Central memory CD8-positive, alpha-beta T cell (primary cell): ENCODE results near the gene PGAM4.

ENCODE experiments used
- ATAC-seq: fragments of 150-1000 bp; cut with Tn5 transposase; replicated peaks from 2 replicates; pipeline ENCODE4 v1.10.0; 2022; ENCODE audit warnings: mild to moderate bottlenecking, moderate FRiP score, moderate number of reproducible peaks; ENCODE audit not compliant: poor library complexity, severe bottlenecking; ENCODE audit errors: extremely low read depth
- DNase-seq, 2 donors: peaks; one replicate each; pipeline ENCODE4 v3.0.0; 2021; ENCODE audit warnings: low spot score in 2 of 2
- H3K27ac Mint-ChIP-seq: one replicate; pipeline ENCODE4 v1.8.0; 2022; ENCODE audit warnings: low read depth, mild to moderate bottlenecking, moderate library complexity, mixed read lengths
- H3K27me3 Mint-ChIP-seq: one replicate; pipeline ENCODE4 v1.8.0; 2022; ENCODE audit warnings: mixed read lengths
- H3K36me3 Mint-ChIP-seq: one replicate; pipeline ENCODE4 v1.8.0; 2022; ENCODE audit warnings: mild to moderate bottlenecking, moderate library complexity, mixed read lengths; ENCODE audit not compliant: insufficient read depth
- H3K4me1 Mint-ChIP-seq: one replicate; pipeline ENCODE4 v1.8.0; 2022; ENCODE audit warnings: mixed read lengths
- H3K4me3 Mint-ChIP-seq: one replicate; pipeline ENCODE4 v1.8.0; 2022; ENCODE audit warnings: mild to moderate bottlenecking, moderate library complexity, mixed read lengths
- H3K9me3 Mint-ChIP-seq: one replicate; pipeline ENCODE4 v1.8.0; 2022; ENCODE audit warnings: mixed read lengths

Gene PGAM4

GRCh38 chrX:77969538-77969937, at the start of gene PGAM4:
PGAM4 (minus strand) TSS chrX:77969638; CDS start chrX:77969638, 0 bp downstream.
- Mint-ChIP-seq H3K4me3 (no peak within 1 kb of the TSS), H3K27me3 (no peaks in the 10 kb centered on the region), H3K36me3 (peaks cover 4% of the 10 kb centered on the region), H3K9me3 (no peaks in the 10 kb centered on the region), H3K4me1 (peaks cover 5% of the 10 kb centered on the region), H3K27ac (no peak within 1 kb of the TSS)
- DNase-seq (no peak), ATAC-seq (no peak)

DNA sequence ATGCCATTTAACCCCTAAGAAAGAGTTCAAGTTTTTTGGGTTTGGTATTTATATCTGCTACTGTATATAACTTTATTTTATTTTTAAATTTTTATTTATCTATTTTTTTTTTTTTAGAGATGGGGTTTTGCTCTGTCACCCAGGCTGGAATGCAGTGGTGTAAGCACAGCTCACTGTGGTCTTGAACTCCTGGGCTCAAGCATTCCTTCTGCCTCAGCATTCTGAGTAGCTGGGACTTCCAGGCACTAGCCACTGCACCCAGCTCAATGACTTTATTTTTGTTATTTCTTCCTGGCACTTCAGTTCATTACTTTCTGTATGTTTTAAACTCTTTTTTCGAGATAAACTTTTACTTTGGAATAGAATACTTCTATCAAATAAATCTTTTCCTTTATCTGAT, 42.4 kb upstream of the PGAM4 start:
- H3K9me3 Mint-ChIP-seq: no peaks in the 10 kb centered on the region
- peaks cover 12% of the 10 kb centered on the region for H3K36me3 Mint-ChIP-seq
- no peak overlapping the region for H3K27ac Mint-ChIP-seq
- no peak for ATAC-seq
- no peak for DNase-seq
- H3K4me3 Mint-ChIP-seq: no peak overlapping the region
- no peaks in the 10 kb centered on the region for H3K4me1 Mint-ChIP-seq
- no peaks in the 10 kb centered on the region for H3K27me3 Mint-ChIP-seq

DNA sequence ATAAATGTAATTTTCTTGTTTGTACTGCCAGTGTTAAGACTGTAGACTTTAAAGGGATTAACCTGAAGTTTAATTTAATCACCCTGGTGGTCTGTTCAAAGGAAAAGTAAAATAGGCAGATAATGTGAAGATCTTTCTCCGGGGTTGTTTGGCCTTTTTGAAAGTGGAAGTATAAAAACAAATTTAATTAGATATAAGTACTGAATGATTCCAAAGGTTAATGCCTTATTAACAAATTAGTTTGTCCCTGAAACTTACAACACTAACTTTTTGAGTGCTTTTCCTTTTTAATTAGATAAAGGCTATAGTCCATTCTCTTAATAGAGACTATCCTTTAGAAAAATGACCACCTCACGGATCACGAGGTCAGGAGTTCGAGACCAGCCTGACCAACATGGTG, 10.4 kb upstream of the PGAM4 start:
- H3K27ac Mint-ChIP-seq: no peak overlapping the region
- no peak overlapping the region for H3K4me3 Mint-ChIP-seq
- H3K4me1 Mint-ChIP-seq: no peaks in the 10 kb centered on the region
- no peaks in the 10 kb centered on the region for H3K9me3 Mint-ChIP-seq
- H3K36me3 Mint-ChIP-seq: peaks cover 7% of the 10 kb centered on the region
- ATAC-seq (no peak), DNase-seq (no peak)
- no peaks in the 10 kb centered on the region for H3K27me3 Mint-ChIP-seq

GRCh38 chrX:77977518-77977917, 8.1 kb upstream of the PGAM4 start:
- Mint-ChIP-seq H3K4me1 (no peaks in the 10 kb centered on the region), H3K27ac (no peak overlapping the region), H3K36me3 (peaks cover 6% of the 10 kb centered on the region), H3K9me3 (no peaks in the 10 kb centered on the region), H3K4me3 (no peak overlapping the region), H3K27me3 (no peaks in the 10 kb centered on the region)
- no peak for DNase-seq
- no peak for ATAC-seq

- Mint-ChIP-seq H3K4me3 (no peak overlapping the region), H3K9me3 (no peaks in the 10 kb centered on the region), H3K36me3 (peaks cover 6% of the 10 kb centered on the region), H3K27ac (no peak overlapping the region), H3K4me1 (no peaks in the 10 kb centered on the region), H3K27me3 (no peaks in the 10 kb centered on the region)
- no peak for DNase-seq
- ATAC-seq: no peak
Measured at GRCh38 chrX:77977095-77977494, 7.7 kb upstream of the PGAM4 start.

DNA sequence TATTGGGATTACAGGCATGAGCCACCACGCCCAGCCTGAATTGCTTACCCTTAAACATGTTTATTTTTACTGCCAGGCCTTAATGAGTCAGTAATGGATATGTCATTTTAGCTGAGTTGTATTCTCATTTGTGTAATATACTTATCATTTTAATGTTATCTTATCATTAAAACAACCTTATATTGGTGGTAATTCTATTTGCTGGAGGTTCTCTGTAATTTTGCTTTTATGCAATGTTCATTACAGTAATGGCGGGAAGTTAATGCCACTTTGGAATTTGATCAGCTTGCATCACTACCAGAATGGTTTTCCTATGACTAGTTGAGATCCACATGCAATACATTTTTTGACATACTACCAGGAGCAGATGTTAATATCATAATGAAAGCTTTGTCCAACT, 6.3 kb upstream of the PGAM4 start:
- Mint-ChIP-seq H3K36me3 (peaks cover 6% of the 10 kb centered on the region), H3K9me3 (no peaks in the 10 kb centered on the region), H3K4me1 (peaks cover 4% of the 10 kb centered on the region), H3K27ac (no peak overlapping the region), H3K4me3 (no peak overlapping the region), H3K27me3 (no peaks in the 10 kb centered on the region)
- DNase-seq (no peak), ATAC-seq (no peak)

DNA sequence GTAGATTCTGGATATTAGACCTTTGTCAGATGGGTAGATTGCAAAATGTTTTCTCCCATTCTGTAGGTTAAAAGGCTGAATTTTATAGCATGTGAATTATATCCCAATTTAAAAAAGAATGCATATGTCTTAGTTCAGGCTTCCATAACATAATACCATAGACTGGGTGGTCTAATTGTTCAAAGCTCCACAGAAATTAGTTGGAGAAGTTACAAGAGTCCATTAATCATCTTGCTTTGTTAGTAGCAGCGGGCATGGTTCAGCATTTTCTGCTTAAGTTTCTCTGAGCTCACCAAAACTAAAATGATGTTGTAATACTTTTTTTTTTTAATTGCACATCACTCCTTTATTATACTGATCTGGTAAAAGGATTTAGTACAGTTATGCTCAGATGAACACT, 1.8 kb downstream of the PGAM4 start:
- ATAC-seq (no peak), DNase-seq (no peak)
- peaks cover 5% of the 10 kb centered on the region for H3K4me1 Mint-ChIP-seq
- H3K4me3 Mint-ChIP-seq: no peak overlapping the region
- H3K27ac Mint-ChIP-seq: no peak overlapping the region
- H3K27me3 Mint-ChIP-seq: no peaks in the 10 kb centered on the region
- H3K9me3 Mint-ChIP-seq: no peaks in the 10 kb centered on the region
- H3K36me3 Mint-ChIP-seq: peaks cover 2% of the 10 kb centered on the region

DNA sequence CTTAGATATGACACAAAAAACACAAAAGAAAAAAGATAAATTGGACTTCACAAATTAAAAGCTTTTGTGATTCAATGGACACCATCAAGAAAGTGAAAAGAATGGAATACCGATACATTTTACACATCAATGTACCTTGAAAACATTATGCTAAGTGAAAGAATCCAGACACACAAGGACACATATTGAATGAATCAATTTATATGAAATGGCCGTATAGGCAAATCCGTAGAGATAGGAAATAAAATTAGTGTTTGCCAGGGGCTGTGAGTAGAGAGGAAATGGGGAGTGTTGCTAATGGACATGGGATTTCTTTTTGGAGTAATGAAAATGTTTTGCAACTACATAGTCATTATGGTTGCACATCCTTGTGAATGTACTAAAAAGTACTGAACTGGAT, 3.1 kb downstream of the PGAM4 start:
- H3K4me3 Mint-ChIP-seq: no peak overlapping the region
- no peak overlapping the region for H3K27ac Mint-ChIP-seq
- peaks cover 5% of the 10 kb centered on the region for H3K36me3 Mint-ChIP-seq
- no peak for DNase-seq
- no peaks in the 10 kb centered on the region for H3K9me3 Mint-ChIP-seq
- no peak for ATAC-seq
- peaks cover 11% of the 10 kb centered on the region for H3K4me1 Mint-ChIP-seq
- no peaks in the 10 kb centered on the region for H3K27me3 Mint-ChIP-seq

DNA sequence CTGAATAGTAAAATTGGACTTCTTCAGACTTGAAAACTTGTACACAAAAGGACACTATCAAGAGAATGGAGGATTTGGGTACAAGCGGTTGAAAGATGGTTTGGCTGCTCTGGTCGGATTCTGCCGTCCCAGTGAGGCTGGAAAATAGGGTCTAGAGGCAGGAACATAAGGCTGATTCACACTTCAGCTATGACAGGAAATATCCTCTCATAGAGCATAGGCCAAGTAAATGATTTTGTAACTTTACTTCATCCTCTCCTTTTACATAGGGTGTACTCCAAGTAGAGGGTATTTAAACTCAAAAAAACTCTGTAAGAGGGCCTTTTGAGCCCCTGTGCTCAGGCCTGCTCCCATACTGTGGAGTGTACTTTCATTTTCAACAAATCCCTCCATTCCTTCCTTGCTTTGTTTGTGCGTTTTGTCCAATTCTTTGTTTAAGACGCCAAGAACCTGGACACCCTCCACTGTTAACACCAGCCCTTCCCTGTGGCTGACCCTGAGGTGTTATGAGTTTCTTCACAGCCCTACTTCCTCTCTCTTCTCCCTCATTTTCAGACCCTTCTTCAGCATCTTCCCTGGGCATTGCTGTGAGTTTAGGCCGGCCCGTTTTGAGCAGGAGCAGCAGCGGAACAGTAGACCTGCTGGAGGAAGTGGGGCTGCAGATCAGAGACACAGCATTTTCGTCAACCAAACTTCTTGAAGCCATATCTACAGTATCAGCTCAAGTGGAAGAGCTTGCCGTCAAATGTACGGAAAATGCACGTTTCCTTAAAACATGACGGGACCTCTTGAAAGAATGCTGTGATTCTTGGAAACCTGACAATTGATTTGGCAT, 7.2 kb downstream of the PGAM4 start:
- Mint-ChIP-seq H3K36me3 (peaks cover 6% of the 10 kb centered on the region), H3K27ac (peak overlapping the region; percentile 21), H3K27me3 (no peaks in the 10 kb centered on the region), H3K4me3 (peak overlapping the region; percentile 54), H3K9me3 (no peaks in the 10 kb centered on the region), H3K4me1 (peaks cover 25% of the 10 kb centered on the region)
- DNase-seq: no peak
- ATAC-seq: no peak

DNA sequence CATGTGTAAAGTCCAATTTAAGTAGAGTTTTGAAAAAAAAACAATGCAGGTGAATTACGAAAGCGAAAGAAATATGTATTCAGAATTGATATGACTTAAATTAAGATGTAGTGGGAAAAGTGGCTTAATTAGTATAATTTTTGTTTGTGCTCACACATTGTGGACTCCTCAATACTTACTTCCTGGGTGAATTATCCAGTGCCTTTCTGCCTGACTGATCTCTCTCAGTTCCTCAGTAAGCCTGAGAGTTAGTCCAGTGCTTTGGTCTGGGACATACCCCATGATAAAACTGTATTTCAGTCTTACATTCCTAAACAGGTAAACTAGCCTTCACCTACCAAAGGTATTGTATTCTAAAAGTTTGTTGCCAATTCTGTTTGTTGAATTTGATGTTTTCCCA, 8.4 kb downstream of the PGAM4 start:
- Mint-ChIP-seq H3K9me3 (no peaks in the 10 kb centered on the region), H3K27ac (no peak overlapping the region), H3K4me1 (peaks cover 25% of the 10 kb centered on the region), H3K4me3 (no peak overlapping the region), H3K36me3 (peaks cover 4% of the 10 kb centered on the region), H3K27me3 (no peaks in the 10 kb centered on the region)
- no peak for DNase-seq
- ATAC-seq: no peak

GRCh38 chrX:77960567-77960966, 8.9 kb downstream of the PGAM4 start:
- Mint-ChIP-seq H3K36me3 (peaks cover 4% of the 10 kb centered on the region), H3K27me3 (no peaks in the 10 kb centered on the region), H3K9me3 (no peaks in the 10 kb centered on the region), H3K4me1 (peaks cover 25% of the 10 kb centered on the region), H3K4me3 (no peak overlapping the region), H3K27ac (no peak overlapping the region)
- no peak for DNase-seq
- no peak for ATAC-seq

- H3K36me3 Mint-ChIP-seq: no peaks in the 10 kb centered on the region
- H3K4me1 Mint-ChIP-seq: peaks cover 12% of the 10 kb centered on the region
- H3K27ac Mint-ChIP-seq: no peak overlapping the region
- DNase-seq: no peak
- no peak for ATAC-seq
- H3K27me3 Mint-ChIP-seq: no peaks in the 10 kb centered on the region
- H3K4me3 Mint-ChIP-seq: no peak overlapping the region
- H3K9me3 Mint-ChIP-seq: no peaks in the 10 kb centered on the region
Measured at GRCh38 chrX:77953708-77954107, 15.7 kb downstream of the PGAM4 start.

- Mint-ChIP-seq H3K4me1 (peaks cover 11% of the 10 kb centered on the region), H3K9me3 (no peaks in the 10 kb centered on the region), H3K4me3 (no peak overlapping the region), H3K27ac (no peak overlapping the region), H3K36me3 (no peaks in the 10 kb centered on the region), H3K27me3 (no peaks in the 10 kb centered on the region)
- DNase-seq: no peak
- no peak for ATAC-seq
Measured at GRCh38 chrX:77953302-77953701, 16.1 kb downstream of the PGAM4 start.
